Liver (tissue), 9 donors: ENCODE data around the gene GYG2. TPM values are rescaled to one million over a fixed set of nuclear protein-coding genes. Genes with fewer than 3 reads are reported as not detected.
A peak's percentile ranks its signal among the peaks of the same experiment; 100 is the strongest.
"Not testable (repeated sequence)": the region's sequence is repeated elsewhere in the genome, so short reads cannot be mapped to it uniquely, and the experiment has no call there.

Experiments
- DNase-seq: peaks from one replicate; pipeline ENCODE4 v3.0.0-alpha.2; 2017; ENCODE audit warnings: low spot score
- H3K27ac ChIP-seq, 2 donors: one replicate each; pipeline ENCODE4 v1.7.0; 2013; ENCODE audit warnings: inconsistent platforms in 2 of 2, low read length in 2 of 2, control low read depth in 1 of 2, low read depth in 1 of 2, mild to moderate bottlenecking in 1 of 2
- H3K27me3 ChIP-seq, 4 donors: one replicate each; pipeline versions ENCODE4 v1.6.1 to v1.7.0; 2013; ENCODE audit warnings: low read length in 3 of 4, inconsistent platforms in 1 of 4, mild to moderate bottlenecking in 1 of 4, moderate library complexity in 1 of 4; ENCODE audit not compliant: control insufficient read depth in 4 of 4, insufficient read depth in 4 of 4
- H3K36me3 ChIP-seq, 4 donors: one replicate each; pipeline versions ENCODE4 v1.6.1 to v1.7.0; 2013; ENCODE audit warnings: low read length in 3 of 4, mild to moderate bottlenecking in 3 of 4, low read depth in 1 of 4, moderate library complexity in 1 of 4; ENCODE audit not compliant: control insufficient read depth in 4 of 4, insufficient read depth in 3 of 4
- H3K4me1 ChIP-seq, 4 donors: one replicate each; pipeline versions ENCODE4 v1.6.1 to v1.7.0; 2013; ENCODE audit warnings: low read length in 3 of 4, mild to moderate bottlenecking in 3 of 4, moderate library complexity in 1 of 4; ENCODE audit not compliant: control insufficient read depth in 4 of 4, insufficient read depth in 4 of 4
- H3K4me3 ChIP-seq, 3 donors: one replicate each; pipeline versions ENCODE4 v1.6.1 to v1.7.0; 2013; ENCODE audit warnings: low read length in 3 of 3, control low read depth in 1 of 3, low read depth in 1 of 3, mild to moderate bottlenecking in 1 of 3
- H3K9ac ChIP-seq, 2 donors: one replicate each; pipeline ENCODE4 v1.7.0; 2013; ENCODE audit warnings: low read length in 2 of 2, mild to moderate bottlenecking in 2 of 2, moderate library complexity in 2 of 2, control low read depth in 1 of 2, low read depth in 1 of 2
- H3K9me3 ChIP-seq, 4 donors: one replicate each; pipeline versions ENCODE4 v1.6.1 to v1.7.0; 2013; ENCODE audit warnings: low read length in 3 of 4; ENCODE audit not compliant: control insufficient read depth in 4 of 4
- EGR1 ChIP-seq, 2 donors: IDR thresholded peaks; 2 replicates each; pipeline ENCODE4 v1.6.1; 2016 to 2018; ENCODE audit warnings: antibody characterized with exemption in 2 of 2, low read depth in 2 of 2
- FOXA1 ChIP-seq: IDR thresholded peaks from 2 replicates; pipeline ENCODE4 v1.6.1; 2016; ENCODE audit warnings: antibody characterized with exemption
- FOXA2 ChIP-seq: IDR thresholded peaks from 2 replicates; pipeline ENCODE4 v1.6.1; 2016; ENCODE audit warnings: antibody characterized with exemption
- GABPA ChIP-seq, 2 donors: IDR thresholded peaks in 1 of 2; conservative IDR thresholded peaks in 1 of 2; 2 replicates each; pipeline ENCODE4 v1.6.1; 2016; ENCODE audit warnings: antibody characterized with exemption in 2 of 2, mild to moderate bottlenecking in 1 of 2, moderate library complexity in 1 of 2
- HNF4A ChIP-seq, 2 donors: conservative IDR thresholded peaks; 2 replicates each; pipeline ENCODE4 v1.6.1; 2016; ENCODE audit warnings: antibody characterized with exemption in 2 of 2, mild to moderate bottlenecking in 2 of 2
- HNF4G ChIP-seq: IDR thresholded peaks from 2 replicates; pipeline ENCODE4 v1.6.1; 2016; ENCODE audit warnings: antibody characterized with exemption
- JUND ChIP-seq, 2 donors: IDR thresholded peaks; 2 replicates each; pipeline ENCODE4 v1.6.1; 2016; ENCODE audit warnings: antibody characterized with exemption in 2 of 2
- NR2F2 ChIP-seq: IDR thresholded peaks from 2 replicates; pipeline ENCODE4 v1.6.1; 2016; ENCODE audit warnings: antibody characterized with exemption
- RAD21 ChIP-seq, 2 donors: IDR thresholded peaks; 2 replicates each; pipeline ENCODE4 v1.6.1; 2016; ENCODE audit warnings: antibody characterized with exemption in 2 of 2, mild to moderate bottlenecking in 2 of 2
- RXRA ChIP-seq, 2 donors: IDR thresholded peaks; 2 replicates each; pipeline ENCODE4 v1.6.1; 2017 to 2018; ENCODE audit warnings: antibody characterized with exemption in 2 of 2, mild to moderate bottlenecking in 1 of 2
- SP1 ChIP-seq: IDR thresholded peaks from 2 replicates; pipeline ENCODE4 v1.6.1; 2018; ENCODE audit warnings: antibody characterized with exemption, mild to moderate bottlenecking
- TAF1 ChIP-seq: conservative IDR thresholded peaks from 2 replicates; pipeline ENCODE4 v1.6.1; 2016; ENCODE audit warnings: antibody characterized with exemption, mild to moderate bottlenecking
- YY1 ChIP-seq: IDR thresholded peaks from 2 replicates; pipeline ENCODE4 v1.6.1; 2016; ENCODE audit warnings: antibody characterized with exemption, mild to moderate bottlenecking
- WGBS: extraction: QIAGEN DNeasy Blood & Tissue Kit; methylation state at CpG from one replicate; pipeline ENCODE4 v1.1.7; 2013; 5-methylcytosine and 5-hydroxymethylcytosine counted together
- polyA plus RNA-seq, 2 donors: library from polyadenylated mRNA; stranded (reverse) in 1 of 2; unstranded in 1 of 2; fragments of 200-250 nt in 1 of 2; fragments of >200 nt in 1 of 2; fragmentation: Nextera tagmentation in 1 of 2; extraction: Ambion mirVana in 1 of 2; gene quantifications; one replicate each; pipeline versions ENCODE4 v1.2.1 to v1.2.3, GENCODE V29; 2013 to 2015
- total RNA-seq, 2 donors: library from RNA; depleted of rRNA; stranded (reverse); fragments of >200 nt; gene quantifications; one replicate each; pipeline ENCODE4 v1.2.3, GENCODE V29; 2014
- TF ChIP-seq, protein P1 (sequence below): fragments of 150-350 bp; IDR thresholded peaks from 2 replicates; pipeline ENCODE4 v1.5.1; 2017; ENCODE audit warnings: improper control_type of control experiment, low read depth, low read length; ENCODE audit not compliant: missing input control
- TF ChIP-seq, protein P2 (sequence below): IDR thresholded peaks from 2 replicates; pipeline ENCODE4 v1.6.1; 2016; ENCODE audit warnings: antibody characterized with exemption
- TF ChIP-seq, protein P3 (sequence below): IDR thresholded peaks from 2 replicates; pipeline ENCODE4 v1.6.1; 2016; ENCODE audit warnings: antibody characterized with exemption
- TF ChIP-seq, protein P4 (sequence below): IDR thresholded peaks from 2 replicates; pipeline ENCODE4 v1.6.1; 2016; ENCODE audit warnings: antibody characterized with exemption, mild to moderate bottlenecking
- TF ChIP-seq, protein P5 (sequence below): IDR thresholded peaks from 2 replicates; pipeline ENCODE4 v1.6.1; 2016; ENCODE audit warnings: antibody characterized with exemption
- donor health status: healthy.
- donor health status: healthy.
- donor health status: healthy.
- donor health status: healthy.
- donor health status: healthy.

GYG2 gene
- total and polyA plus RNA-seq, 4 donors: 11.3 to 32.6 (median 14.3) TPM

DNA sequence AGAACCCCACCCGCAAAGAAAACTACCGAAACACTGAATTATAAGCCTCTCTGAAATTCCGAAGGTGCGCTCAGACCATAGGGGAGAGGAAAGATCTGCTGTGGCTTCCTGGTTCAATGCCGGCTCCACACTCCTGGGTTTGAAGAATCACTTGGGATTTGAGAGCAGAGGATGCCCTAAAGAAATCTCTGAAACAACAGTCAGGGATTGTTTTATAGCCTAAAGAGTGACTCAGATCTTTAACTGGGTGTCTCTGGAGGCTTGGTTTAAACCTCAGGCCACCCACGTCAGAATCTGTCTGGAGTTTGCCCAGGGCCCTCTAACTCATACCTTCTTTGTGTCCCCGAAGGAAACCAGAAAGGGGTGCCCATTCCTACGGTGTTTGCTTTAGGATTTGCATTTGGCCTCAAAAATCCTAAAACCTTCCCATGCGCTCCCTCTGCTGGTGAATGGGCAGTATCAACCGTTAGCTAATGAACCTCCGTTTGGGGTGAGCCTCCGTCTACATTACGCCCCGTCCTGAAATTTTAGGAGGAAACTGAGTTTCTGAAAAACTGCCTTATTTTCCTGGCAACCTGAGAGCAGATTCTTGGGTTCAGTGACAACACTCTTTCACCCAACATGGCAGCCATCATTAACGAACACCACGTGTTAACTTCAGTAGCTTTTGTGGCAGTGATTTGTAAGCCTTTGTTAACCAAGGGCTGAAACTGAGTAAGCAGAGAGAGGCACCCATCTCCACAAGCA, 16.4 kb upstream of the GYG2 start:
- not testable (repeated sequence) for H3K36me3 ChIP-seq, H3K27me3 ChIP-seq, H3K27ac ChIP-seq, DNase-seq, H3K9me3 ChIP-seq, H3K9ac ChIP-seq, H3K4me1 ChIP-seq
- TF ChIP-seq RAD21 (IDR thresholded peaks at IDR 0.05) (peak; percentile 70 to 81), YY1 (peak; percentile 54)
- TF ChIP-seq, protein P1, sequence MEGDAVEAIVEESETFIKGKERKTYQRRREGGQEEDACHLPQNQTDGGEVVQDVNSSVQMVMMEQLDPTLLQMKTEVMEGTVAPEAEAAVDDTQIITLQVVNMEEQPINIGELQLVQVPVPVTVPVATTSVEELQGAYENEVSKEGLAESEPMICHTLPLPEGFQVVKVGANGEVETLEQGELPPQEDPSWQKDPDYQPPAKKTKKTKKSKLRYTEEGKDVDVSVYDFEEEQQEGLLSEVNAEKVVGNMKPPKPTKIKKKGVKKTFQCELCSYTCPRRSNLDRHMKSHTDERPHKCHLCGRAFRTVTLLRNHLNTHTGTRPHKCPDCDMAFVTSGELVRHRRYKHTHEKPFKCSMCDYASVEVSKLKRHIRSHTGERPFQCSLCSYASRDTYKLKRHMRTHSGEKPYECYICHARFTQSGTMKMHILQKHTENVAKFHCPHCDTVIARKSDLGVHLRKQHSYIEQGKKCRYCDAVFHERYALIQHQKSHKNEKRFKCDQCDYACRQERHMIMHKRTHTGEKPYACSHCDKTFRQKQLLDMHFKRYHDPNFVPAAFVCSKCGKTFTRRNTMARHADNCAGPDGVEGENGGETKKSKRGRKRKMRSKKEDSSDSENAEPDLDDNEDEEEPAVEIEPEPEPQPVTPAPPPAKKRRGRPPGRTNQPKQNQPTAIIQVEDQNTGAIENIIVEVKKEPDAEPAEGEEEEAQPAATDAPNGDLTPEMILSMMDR: peak; percentile 53
- 29% methylated on average over 14 of the region's 16 CpGs for WGBS
- peak overlapping the region in 1 of 3 donors; percentile 43 for H3K4me3 ChIP-seq

DNA sequence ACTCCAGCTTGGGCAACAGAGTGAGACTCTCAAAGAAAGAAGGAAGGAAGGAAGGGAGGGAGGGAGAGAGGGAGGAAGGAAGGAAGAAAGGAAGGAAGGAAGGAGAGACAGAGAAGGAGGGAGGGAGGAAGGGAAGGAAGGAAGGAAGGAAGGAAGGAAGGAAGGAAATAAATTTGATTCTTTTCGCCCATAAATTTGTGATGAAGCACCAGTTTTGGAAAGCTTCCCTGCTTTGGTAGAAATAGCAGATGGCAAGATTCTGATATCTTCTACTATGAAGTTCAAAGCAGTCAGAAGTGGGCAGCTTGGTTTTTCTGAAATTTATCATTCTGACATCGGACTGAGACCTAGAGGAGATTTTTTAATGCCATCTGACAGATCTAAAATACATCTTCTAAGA, 11.7 kb upstream of the GYG2 start:
- no peak for DNase-seq
- Histone ChIP-seq H3K27ac (no peak overlapping the region), H3K27me3 (no peaks in the 10 kb centered on the region), H3K9me3 (no peaks in the 10 kb centered on the region), H3K4me1 (peaks cover 0 to 3% (median 1%) of the 10 kb centered on the region in 4 donors), H3K36me3 (peaks cover 0 to 3% (median 0%) of the 10 kb centered on the region in 4 donors), H3K4me3 (no peak overlapping the region), H3K9ac (no peak overlapping the region)
- TF ChIP-seq JUND (IDR thresholded peaks at IDR 0.05) (no peak), TAF1 (no peak), GABPA (IDR thresholded peaks at IDR 0.05 in 1 of 2, conservative IDR thresholded peaks at IDR 0.05 in 1 of 2) (no peak), FOXA2 (no peak), YY1 (no peak), RAD21 (IDR thresholded peaks at IDR 0.05) (no peak), EGR1 (IDR thresholded peaks at IDR 0.05; ENCODE audit: low read depth in 2 of 2) (no peak), RXRA (IDR thresholded peaks at IDR 0.05) (no peak), HNF4G (no peak), NR2F2 (no peak), SP1 (no peak), HNF4A (conservative IDR thresholded peaks at IDR 0.05) (no peak), FOXA1 (no peak)
- TF ChIP-seq, protein P2, sequence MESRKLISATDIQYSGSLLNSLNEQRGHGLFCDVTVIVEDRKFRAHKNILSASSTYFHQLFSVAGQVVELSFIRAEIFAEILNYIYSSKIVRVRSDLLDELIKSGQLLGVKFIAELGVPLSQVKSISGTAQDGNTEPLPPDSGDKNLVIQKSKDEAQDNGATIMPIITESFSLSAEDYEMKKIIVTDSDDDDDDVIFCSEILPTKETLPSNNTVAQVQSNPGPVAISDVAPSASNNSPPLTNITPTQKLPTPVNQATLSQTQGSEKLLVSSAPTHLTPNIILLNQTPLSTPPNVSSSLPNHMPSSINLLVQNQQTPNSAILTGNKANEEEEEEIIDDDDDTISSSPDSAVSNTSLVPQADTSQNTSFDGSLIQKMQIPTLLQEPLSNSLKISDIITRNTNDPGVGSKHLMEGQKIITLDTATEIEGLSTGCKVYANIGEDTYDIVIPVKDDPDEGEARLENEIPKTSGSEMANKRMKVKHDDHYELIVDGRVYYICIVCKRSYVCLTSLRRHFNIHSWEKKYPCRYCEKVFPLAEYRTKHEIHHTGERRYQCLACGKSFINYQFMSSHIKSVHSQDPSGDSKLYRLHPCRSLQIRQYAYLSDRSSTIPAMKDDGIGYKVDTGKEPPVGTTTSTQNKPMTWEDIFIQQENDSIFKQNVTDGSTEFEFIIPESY: no peak
- TF ChIP-seq, protein P1: no peak
- TF ChIP-seq, protein P3, sequence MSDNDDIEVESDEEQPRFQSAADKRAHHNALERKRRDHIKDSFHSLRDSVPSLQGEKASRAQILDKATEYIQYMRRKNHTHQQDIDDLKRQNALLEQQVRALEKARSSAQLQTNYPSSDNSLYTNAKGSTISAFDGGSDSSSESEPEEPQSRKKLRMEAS: no peak
- TF ChIP-seq, protein P4, sequence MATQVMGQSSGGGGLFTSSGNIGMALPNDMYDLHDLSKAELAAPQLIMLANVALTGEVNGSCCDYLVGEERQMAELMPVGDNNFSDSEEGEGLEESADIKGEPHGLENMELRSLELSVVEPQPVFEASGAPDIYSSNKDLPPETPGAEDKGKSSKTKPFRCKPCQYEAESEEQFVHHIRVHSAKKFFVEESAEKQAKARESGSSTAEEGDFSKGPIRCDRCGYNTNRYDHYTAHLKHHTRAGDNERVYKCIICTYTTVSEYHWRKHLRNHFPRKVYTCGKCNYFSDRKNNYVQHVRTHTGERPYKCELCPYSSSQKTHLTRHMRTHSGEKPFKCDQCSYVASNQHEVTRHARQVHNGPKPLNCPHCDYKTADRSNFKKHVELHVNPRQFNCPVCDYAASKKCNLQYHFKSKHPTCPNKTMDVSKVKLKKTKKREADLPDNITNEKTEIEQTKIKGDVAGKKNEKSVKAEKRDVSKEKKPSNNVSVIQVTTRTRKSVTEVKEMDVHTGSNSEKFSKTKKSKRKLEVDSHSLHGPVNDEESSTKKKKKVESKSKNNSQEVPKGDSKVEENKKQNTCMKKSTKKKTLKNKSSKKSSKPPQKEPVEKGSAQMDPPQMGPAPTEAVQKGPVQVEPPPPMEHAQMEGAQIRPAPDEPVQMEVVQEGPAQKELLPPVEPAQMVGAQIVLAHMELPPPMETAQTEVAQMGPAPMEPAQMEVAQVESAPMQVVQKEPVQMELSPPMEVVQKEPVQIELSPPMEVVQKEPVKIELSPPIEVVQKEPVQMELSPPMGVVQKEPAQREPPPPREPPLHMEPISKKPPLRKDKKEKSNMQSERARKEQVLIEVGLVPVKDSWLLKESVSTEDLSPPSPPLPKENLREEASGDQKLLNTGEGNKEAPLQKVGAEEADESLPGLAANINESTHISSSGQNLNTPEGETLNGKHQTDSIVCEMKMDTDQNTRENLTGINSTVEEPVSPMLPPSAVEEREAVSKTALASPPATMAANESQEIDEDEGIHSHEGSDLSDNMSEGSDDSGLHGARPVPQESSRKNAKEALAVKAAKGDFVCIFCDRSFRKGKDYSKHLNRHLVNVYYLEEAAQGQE: no peak
- TF ChIP-seq, protein P5, sequence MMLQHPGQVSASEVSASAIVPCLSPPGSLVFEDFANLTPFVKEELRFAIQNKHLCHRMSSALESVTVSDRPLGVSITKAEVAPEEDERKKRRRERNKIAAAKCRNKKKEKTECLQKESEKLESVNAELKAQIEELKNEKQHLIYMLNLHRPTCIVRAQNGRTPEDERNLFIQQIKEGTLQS: no peak
- 78% methylated on average over 2 of the region's 2 CpGs for WGBS
